HG03342 (cell line): ENCODE results near the gene PSMB7.

Experiments
- ATAC-seq: cut with Tn5 transposase; IDR thresholded peaks from one replicate; pipeline ENCODE4 v1.9.1; 2021; ENCODE audit warnings: mild to moderate bottlenecking, moderate library complexity; ENCODE audit not compliant: unreplicated experiment

The PSMB7 gene

DNA sequence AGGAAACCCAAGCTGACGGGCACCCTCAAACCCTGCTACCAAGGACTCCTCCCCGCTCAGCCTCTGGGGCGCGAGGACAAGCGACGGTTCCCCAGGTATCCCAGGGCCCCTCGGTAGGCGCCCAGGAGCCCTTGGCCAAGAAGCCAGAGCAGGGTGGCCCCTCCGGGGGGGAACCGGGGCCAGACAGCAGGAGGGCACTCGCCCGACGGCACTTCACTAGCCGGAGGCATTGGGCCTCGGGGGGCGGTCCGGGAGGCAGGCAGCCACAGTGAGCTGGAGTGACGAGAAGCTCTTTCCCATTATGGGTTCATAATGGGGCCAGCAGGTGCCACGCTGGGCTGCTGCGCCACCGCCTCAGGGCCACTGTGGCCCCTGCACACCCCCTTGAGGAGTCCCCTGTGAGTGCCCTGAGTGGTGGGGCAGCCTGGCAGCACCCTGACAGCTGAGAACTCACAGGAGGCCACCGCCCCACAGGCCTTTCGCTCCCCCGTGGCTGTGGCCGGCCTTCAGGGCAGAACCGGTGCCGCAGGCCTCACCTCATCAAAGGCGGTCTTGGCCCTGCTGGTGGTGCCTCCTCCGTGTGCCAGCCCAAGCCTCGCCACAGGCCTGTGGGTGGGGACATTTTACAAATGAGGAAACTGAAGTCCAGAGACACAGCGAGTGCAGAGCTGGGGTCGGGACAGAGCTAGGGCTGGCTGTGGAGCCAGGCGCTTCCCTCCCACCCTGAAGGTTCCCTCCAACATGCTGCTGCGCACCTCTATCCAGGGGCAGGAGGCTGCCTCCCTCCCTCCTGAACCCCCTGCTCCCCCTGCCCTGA lies 68.7 kb downstream of the PSMB7 start:
- no peak for ATAC-seq

DNA sequence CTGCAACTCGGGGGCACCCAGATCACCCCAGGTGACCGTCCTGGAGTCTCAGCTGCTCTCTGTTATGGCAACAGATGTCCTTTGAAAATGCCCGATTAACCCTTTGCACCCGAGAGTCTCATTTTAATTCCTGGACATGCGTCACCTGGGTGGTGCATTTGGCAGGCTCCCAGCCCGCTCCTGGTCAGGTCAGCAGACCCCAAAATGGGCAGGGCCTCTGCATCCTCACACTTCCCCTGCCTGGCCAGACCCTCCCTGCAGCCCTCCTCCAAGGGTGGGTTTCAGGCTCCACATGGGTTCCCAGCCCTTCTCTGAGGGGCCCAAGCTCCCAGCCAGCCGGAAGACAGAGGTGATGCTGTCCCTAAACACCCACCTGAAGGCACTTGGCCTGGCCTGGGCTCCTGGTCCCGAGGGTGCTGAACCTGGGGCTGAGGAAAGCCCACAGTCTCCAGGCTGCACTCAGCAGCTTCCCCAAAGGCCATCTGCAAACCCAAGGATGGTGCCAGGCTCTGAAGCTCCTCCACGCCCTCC lies 69.4 kb downstream of the PSMB7 start:
- ATAC-seq = no peak

DNA sequence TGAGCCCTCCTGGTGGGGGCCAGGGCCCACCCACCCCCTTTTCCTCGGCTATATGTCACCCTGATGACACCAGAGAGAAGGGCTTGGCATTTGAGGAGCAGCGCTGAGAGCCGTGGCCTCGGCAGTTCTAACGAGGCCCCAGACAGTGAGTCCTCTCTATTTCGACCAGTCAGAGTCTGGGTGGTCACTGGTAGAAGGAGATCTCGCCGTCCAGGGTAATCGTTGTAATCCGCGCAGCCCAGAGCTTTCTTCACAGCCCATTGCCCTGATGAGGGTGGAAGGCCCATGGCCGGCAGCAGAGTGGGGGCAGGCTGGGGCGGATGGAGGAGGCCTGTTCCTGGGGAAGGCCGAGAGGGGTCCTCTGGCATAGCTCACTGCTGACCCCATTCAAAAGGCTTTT lies 70.2 kb downstream of the PSMB7 start:
- no peak for ATAC-seq

DNA sequence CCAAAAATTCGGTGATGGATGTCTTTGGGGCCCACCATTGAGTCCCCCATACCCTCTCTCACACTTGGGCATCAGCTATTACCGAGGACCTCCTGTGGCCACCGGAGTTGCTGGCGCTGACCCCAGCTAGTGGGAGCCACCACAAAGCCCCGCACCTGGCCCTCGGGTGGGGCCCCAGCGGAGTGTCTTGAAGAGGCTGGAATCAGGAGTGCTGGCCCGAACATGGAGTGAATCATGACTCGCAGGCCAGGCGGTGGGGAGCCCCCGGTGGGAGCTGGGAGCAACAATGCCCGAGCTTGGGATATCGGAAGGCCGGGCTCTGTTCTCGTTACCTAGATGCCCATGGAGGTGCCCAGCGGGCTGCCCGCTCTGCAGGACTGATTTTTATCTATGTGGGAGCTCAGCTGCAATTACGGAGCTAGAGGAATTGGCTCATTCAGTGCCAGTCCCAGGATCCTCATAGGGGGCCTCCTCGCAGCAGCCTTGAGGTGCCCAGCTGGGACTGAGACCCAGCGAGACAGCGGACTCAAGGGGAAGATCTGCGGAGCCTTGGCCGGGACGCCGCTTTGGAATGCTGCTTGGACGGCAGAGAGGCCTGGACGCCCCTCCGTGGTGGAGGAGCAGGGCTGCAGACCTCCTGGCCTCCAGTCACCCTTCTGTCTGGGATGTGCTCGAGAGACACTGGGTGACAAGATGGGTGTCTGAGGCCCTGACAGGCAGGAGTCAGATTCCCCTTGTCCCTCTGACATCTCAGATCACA lies 70.8 kb downstream of the PSMB7 start:
- no peak for ATAC-seq

DNA sequence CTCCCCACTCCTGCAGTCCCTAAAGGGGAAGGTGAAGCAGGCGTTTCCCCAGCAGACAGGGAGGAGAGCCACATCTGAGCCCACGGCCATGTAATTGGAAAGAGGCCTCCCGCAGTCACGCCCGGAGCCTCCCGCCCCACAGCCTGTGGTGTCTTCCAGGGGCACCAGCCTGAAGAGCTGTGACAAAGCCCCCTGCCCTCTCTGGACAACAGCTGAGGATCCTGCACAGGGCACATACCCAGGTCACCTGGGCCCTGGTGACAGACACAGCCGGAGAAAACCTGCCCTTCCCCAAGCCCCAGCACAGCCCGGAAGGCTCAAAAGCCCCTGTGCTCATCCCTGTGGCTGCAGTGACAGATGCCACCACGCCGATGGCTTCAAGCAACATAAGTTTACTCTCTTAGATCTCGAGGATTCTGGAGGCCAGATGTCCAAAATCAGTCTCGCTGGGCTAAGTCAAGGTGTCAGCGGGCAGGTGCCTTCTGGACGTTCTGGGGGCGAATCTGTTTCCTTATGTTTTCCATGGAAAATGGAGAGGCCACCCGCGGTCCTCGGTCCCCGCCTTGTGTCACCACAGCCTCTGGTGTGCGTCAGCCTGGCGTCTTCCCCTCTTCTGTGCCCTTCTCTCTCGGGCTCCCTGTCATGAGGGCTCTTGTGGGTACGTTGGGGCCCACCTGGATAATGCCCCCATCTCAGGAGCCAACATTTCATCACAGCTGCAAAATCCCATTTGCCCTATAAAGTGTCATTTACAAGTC lies 71.5 kb downstream of the PSMB7 start:
- no peak for ATAC-seq

DNA sequence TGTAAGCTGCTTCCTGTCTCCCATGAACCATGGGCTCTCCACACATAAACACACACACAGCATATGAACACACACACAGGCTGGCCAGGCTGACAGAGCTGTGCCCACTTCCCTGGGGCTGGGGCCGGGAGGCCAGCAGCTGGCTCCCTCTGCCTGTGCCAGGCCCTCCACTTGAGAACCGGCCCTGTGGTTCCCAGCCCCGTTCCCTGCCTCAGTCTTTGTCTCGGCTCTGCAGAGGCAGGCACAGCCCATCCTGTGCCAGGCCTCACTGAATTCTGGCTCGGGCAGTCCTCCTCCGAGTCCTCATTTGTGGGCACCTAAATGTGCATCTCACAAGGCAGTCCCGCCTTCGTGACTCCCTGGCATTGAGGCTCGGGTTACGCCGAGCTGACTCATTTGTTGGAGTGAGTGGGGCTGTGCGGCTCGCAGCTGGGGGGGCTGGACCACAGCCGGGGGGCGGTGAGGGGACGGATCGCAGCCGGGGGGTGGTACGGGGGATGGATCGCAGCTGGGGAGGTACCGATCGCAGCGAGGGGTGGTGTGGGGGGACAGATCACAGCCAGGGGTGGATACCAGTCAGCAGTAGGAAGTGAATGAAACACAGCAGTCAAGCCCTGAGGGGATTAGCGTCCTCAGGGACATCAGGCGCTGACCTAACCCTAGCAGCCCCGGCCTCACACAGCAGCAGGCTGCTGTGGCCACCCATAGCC lies 72.3 kb downstream of the PSMB7 start:
- ATAC-seq = no peak

DNA sequence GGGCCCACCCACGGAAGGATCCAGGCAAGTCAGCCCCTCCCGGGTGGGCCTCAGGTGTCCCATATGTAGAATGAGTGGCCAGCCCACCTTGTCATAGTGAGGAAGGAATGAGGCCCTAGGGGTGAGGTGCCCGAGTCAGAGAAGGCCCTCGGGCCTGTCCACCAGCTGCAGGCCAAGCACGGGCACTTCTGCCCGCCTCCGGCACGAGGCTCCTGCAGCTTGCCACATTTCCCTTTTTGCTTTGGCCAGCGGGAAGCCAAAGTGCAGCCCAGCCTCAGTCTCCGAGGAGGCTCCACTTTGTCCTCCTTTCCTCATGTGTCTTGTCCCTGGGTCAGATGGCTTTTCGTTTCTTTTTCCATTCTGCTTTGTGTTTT lies 72.9 kb downstream of the PSMB7 start:
- ATAC-seq = no peak

DNA sequence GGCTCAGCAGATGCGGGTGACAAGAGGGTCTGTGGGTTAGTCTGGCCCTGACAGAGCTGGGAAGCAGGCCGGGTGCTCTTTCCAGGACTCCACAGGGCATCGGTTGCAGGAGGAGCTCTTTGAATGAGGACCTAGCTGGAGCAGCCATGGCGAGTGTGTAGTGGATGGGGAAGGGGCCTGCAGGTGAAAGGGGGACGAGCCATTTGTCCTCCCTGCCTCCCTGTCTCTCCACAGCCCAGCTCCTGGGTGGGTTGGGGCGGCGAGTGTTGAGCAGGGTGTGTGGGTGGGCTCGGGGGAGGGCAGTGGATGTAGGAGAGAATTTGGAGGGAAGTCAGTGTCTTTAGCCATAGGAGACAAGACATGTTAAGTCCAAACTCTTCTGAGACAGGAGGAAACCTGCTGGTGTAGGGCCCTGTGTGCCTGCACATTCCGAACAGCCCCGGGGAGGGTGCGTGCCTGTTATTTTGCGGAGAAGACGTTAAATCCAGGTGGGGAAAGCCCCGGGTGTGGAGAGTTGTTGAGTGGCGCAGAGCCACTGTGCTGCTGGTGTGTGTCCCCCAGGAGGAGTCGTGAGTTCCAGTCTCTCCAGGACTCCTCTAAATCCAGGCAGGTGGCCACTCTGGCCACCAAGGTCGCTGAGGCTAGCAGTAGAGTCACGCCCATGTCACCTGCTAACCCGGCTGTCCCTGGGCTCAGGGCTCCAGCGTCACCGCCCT lies 73.6 kb downstream of the PSMB7 start:
- no peak for ATAC-seq

DNA sequence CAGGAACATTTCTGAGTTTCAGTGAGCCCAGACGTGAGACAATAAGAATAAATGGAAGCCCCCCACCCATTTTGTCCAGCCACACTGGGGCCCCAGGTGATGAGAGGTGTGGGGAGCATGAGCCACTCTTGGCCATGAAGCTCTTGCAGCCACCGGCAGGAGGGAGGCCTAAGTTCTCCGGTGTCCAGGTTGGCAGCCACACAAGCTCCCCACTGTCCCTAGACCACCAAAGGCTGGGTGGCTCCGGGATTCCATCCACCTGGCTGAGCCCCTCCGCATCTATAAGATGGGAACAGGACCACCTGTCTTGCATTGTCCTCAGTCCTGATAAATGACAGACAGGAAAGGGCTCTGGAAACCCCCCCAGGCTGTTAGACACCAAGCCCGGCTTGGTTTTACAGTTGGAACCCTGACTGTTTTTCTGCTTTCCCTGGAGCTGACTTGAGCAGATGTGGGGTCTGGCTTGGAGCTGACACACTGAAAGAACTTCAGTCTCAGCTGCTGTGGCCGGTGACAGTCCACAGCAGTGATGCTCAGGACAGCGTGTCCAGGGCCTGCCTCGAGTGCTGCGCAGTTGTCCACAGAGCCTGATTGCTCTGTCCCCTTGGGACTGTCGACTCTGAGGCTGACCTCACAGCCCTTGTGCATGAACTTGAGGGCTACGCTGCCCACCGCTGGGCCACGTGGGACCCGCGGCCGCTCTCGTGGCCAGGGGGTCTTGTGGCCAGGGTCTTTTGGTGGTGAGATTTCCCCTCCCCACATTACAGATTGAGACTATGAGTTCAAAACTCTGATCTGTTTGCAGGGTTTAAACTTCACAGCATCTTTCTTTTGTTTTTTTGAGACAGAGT lies 74.8 kb downstream of the PSMB7 start:
- no peak for ATAC-seq

DNA sequence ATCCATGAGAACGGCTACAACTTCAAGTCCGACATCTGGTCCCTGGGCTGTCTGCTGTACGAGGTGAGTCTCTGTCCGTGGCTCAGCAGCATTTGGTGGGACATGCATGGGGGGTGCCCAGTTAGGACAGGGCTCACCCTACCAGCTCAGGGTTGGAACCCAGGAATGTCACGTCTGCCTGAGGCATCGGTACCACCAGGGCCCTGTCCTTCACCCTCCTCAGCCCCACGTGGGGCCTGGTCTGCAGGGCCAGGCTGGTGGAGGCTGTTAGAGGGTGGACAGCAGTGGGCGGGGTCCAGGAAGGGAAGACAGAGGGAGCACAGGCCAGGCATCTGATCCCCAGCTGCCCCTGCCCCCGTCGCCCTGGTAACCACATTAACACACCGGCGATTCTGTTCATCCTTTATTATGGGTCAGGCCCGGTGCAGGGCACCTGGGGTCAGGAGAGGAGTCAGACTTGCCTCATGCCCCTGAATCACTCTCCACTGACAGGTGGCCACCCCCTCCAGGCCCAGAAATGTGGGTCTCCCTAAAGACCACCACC lies 75.6 kb downstream of the PSMB7 start:
- ATAC-seq = no peak

DNA sequence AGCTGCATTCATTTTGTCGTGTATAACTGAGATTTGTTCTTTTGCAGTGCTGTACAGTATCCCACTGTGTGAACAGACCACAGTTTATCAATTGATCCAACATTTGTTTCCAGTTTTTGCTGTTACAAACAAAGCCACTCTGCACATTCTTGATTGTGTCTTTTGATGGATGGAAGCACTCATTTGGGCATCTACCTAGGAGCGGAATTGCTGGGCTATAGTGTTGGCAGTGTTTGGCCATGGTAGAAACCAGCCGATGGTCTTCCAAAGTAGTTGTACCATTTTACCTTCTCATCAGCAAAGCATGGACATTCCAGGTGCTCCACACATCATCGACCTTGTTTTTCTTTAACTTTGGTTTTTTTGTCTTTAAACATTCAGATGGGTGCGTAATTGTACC lies 77.7 kb downstream of the PSMB7 start:
- no peak for ATAC-seq

DNA sequence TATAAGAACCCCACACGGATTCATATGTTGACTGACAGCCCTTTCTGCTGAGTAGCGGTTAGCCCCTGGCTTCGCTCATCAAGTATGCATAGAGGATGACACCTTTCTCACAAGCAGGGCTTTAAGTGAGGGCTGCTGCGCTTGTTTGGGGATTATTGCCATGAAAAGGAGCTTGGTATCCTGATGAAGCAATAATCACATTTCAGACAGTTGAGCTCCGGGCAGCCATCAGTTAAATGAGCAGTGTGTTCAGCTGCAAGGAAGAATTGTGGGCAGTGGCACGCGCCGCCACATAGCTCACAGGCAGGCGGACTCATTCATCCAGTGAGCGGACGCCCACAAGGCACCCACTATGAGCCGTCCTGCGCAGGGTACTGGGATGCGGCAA lies 79.9 kb downstream of the PSMB7 start:
- ATAC-seq = no peak

DNA sequence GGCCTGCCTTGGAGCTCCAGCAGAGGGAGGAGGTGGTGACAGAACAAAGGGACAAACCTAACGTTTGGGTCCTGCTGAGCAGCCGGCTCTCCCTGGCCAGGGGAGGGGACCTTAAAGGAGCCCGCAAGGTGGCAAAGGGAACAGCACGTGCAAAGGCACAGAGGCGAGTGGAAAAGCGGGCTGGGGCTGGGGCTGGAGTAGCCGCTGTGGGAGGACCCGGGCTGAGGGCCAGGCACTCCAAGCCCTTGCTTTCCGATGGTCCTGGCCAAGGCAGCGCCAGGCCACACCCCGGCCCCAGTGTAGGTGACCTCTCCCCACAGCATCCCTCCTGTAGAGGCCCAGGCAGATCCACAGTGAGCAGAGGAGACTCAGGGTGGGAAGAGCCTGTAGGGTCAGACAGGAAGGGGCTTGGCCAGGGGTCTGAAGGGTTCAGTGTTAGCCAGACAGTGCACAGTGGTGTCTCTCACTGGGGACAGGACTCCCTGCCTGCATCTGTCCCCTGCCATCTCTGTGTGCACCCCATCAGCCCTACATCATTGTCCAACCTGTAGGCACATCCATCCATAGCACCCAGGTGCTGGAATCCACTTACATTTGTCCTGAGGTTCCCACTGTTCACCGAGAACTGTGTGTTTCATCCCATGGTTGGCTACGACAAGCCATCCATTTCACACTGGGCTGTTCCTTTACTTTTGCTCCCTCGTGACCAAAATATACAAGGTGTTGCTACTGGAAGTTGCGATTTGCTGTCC lies 80.5 kb downstream of the PSMB7 start:
- ATAC-seq = no peak

DNA sequence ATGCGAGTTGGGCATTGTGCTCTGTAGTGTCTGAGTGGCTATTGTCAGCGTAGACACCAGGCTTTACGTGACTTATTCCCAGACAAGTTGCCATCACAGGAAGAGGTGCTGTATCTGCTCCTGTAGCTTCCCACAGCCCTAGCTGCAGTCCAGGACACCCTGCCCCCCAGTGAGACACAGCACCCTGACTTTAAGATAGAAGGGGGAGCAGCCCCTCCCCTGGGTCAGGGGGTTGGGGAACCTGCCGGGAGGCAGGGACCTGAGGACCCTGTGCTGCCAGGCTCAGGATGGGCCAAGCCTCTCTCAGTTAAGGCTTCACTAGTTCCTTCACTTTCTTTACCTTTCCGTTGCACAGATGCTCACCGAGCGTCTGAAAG lies 82.1 kb downstream of the PSMB7 start:
- no peak for ATAC-seq

DNA sequence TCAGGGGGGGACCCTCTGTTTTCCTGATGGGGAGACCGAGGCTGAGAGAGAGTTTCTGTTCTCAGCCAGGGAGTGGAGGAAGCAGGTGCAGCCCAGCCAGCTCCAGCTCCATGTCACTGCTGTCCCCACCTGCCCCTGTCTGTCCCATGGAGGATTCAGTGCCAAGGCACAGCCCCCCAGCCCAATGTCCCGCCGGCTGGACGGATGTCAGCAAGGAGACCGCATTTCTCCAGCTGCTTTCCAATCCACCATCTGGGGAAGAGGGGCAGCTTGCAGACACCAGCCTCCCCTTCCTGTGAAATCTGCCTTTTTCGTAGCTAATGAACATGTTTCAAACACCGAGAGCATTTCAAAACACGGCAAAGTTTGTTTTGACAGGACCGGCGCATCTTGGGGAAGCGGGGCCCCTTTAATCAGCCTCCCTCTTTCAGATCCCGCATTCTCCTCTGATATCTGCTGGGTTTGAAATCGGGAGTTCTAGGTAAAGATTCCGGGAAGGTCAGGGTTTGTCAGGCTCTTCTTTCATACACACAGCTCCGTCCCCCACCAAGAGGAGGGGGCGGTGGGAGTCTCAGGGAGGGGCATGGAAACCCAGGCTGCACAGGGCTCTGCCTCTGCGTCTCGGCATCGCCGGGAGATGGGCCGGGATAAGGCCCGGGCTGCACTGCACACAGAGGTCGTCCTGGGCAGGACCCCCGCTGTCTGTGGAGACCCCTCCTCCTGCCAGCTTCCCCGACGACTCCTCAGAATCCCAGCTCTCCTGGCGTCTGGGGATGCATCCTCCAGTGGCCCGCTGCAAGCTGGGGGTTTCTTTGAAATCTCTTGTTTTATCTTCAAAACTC lies 82.7 kb downstream of the PSMB7 start:
- ATAC-seq = no peak

DNA sequence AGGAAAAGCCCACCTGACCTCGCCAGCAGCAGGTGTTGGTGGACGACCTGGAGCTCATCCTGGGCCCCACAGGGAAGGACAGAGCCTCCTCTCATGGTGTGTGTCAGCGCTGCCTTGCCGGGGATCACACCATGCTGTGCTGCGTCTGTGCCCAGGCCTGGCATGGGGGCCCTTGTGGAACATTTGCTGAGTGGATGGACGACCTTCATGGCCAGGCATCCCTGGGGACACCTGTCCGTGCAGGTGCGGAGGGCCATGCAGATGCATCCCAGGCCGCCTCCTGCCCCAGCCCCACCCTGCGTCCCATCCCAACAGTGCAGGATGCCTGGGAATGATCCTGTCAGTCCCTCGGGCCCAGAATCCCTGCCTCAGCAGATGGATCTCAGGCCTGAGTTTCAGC lies 83.7 kb downstream of the PSMB7 start:
- ATAC-seq = no peak

DNA sequence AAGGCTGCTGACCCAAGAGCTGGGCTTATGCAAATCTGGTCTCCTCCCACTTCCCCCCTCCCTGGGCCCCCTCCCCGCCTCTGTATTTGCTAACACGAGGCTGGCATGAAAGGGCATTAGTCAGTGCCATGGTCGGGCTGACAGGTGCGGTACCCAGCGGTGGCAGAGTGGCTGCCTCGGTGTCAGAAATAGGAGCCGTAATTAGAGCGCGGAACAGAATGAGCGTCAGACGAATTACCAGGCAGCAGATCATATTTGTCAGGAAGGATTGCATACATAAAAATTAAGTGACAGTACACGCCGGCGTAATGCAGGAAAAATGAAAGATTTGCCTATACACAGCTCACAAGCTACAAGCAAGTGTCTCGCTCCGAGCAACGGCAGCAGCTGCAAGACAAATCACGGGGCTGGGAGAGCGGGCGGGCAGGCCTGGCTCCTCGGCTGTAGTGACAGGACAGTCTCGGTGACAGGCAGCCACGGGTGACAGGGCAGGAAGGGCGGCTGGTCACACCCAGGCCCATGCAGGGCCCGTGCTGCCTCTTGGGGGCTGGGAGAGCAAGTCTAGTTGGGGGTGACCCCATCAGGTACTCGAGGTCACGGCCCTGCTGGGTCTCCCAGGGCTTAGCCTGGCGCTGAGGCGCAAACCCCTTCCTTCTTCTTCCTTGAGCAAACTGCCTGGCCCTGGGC lies 85.1 kb downstream of the PSMB7 start:
- no peak for ATAC-seq
